Right lobe of liver (tissue), 6 donors: Measurements from ENCODE around the gene FKRP. TPM values are rescaled to one million over a fixed set of nuclear protein-coding genes. Genes with fewer than 3 reads are reported as not detected.
A peak's percentile ranks its signal among the peaks of the same experiment; 100 is the strongest.

Source experiments
- ATAC-seq, 4 donors: fragments of 200-7000 bp; cut with Tn5 transposase; one replicate each; pipeline ENCODE4 v1.9.1; 2020; ENCODE audit warnings: mild to moderate bottlenecking in 4 of 4, moderate library complexity in 4 of 4
- DNase-seq, 3 donors: peaks; one replicate each; pipeline ENCODE4 v3.0.0-alpha.2; 2020
- H3K27ac ChIP-seq, 3 donors: fragments of 200-600 bp; one replicate each; pipeline ENCODE4 v1.8.0; 2022
- H3K27me3 ChIP-seq, 2 donors: fragments of 200-600 bp; one replicate each; pipeline ENCODE4 v1.8.0; 2022
- H3K36me3 ChIP-seq, 4 donors: fragments of 200-600 bp; sonication (generic) in 1 of 4; one replicate each; pipeline versions ENCODE4 v1.5.1 to v1.8.0; 2017 to 2022; ENCODE audit warnings: control low read depth in 1 of 4
- H3K4me1 ChIP-seq, 4 donors: fragments of 200-600 bp; sonication (generic) in 1 of 4; one replicate each; pipeline versions ENCODE4 v1.5.1 to v1.8.0; 2017 to 2022; ENCODE audit warnings: control low read depth in 1 of 4
- H3K4me3 ChIP-seq, 3 donors: fragments of 200-600 bp; one replicate each; pipeline ENCODE4 v1.8.0; 2022
- H3K9me3 ChIP-seq, 4 donors: fragments of 200-600 bp; sonication (generic) in 1 of 4; one replicate each; pipeline versions ENCODE4 v1.5.1 to v1.8.0; 2017 to 2022; ENCODE audit warnings: control low read depth in 1 of 4
- CTCF ChIP-seq, 4 donors: fragments of 200-600 bp in 3 of 4; fragments of 450-650 bp in 1 of 4; IDR thresholded peaks; one replicate each; pipeline versions ENCODE4 v1.5.1 to v1.8.0; 2016 to 2022; ENCODE audit warnings: antibody characterized with exemption in 4 of 4, mild to moderate bottlenecking in 2 of 4
- POLR2A ChIP-seq: fragments of 450-650 bp; IDR thresholded peaks from one replicate; pipeline ENCODE4 v1.6.1; 2017; ENCODE audit warnings: antibody characterized with exemption, mild to moderate bottlenecking
- WGBS: methylation state at CpG from one replicate; pipeline ENCODE4 v1.1.6; 2018; ENCODE audit warnings: low coverage, low lambda C conversion rate; ENCODE audit not compliant: insufficient coverage; ENCODE audit errors: missing lambda C conversion rate; 5-methylcytosine and 5-hydroxymethylcytosine counted together
- intact Hi-C, 2 donors: fragments of 100-400 bp; cut with DNase I; formaldehyde crosslinking; loops; one replicate each; pipeline versions ENCODE4 v1.11.2 to v1.14.1; 2022
- total RNA-seq, 6 experiments: library from RNA; depleted of rRNA in 2 of 6; stranded (reverse); fragments of >200 nt in 2 of 6; fragmentation: NEBNext Ultra II Directional in 3 of 6; extraction: Animal tissue kit (Norgen Biotek cat#: 25700) in 3 of 6; gene quantifications; one replicate each; pipeline versions ENCODE4 v1.1.0 to v1.2.4, GENCODE V29; 2016 to 2023
- donor health status: DM: no; HTN: yes; CAD: no.
- donor health status: DM: no; HTN: no; CAD: no.
- donor health status: DM: no; HTN: no; CAD: no.
- donor health status: DM: no; HTN: yes; CAD: no.
- donor health status: DM: no; HTN: yes; CAD: no.

The FKRP gene
- total RNA-seq, 6 experiments from 2014 or later, result 5.8 to 9.5 (median 7.4) TPM

DNA sequence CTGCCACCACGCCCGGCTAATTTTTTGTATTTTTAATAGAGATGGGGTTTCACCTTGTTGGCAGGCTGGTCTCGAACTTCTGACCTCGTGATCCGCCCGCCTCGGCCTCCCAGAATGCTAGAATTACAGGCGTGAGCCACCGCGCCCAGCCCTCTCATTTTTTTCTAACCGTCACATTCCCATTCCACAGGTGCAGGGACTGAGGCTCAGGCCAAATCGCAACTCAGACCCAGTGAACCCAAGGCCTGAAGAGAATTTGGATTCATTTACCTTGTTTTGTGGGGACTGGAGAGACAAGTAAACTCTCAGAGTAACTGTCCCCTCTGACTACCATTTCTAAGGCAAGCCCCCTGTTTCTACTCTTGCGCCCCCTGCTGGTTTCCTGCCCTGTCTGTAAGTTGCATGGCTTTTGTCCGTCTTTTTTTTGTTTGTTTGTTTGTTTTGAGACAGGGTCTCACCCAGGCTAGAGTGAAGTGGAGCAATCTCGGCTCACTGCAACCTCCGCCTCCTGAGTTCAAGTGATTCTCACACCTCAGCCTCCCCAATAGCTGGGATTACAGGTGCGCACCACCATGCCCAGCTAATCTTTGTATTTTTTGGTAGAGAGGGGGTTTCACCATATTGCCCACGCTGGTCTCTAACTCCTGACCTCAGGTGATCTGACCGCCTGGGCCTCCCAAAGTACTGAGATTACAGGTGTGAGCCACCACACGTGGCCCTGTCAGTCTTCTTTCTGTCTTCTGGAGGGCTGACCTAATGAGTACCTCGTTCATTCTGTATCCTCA lies 2.7 kb downstream of the FKRP start:
- TF ChIP-seq POLR2A, result no peak
- TF ChIP-seq CTCF (IDR thresholded peaks at IDR 0.05), result peak; percentile 50 to 70 (median 65)
- Histone ChIP-seq H3K4me3 (no peak overlapping the region), H3K27ac (no peak overlapping the region), H3K27me3 (no peaks in the 10 kb centered on the region), H3K36me3 (no peaks in the 10 kb centered on the region), H3K4me1 (peaks cover 0 to 24% (median 0%) of the 10 kb centered on the region in 4 donors), H3K9me3 (no peaks in the 10 kb centered on the region)
- 72% methylated on average over 19 of the region's 21 CpGs for WGBS
- DNase-seq (no peak), ATAC-seq (no peak)
- intact Hi-C loops, result no loop called here

- TF ChIP-seq CTCF (IDR thresholded peaks at IDR 0.05) (peak; percentile 33 to 54 (median 50)), POLR2A (no peak)
- H3K27ac ChIP-seq, result no peak overlapping the region
- WGBS, result 26% methylated on average over 4 of the region's 4 CpGs
- no peaks in the 10 kb centered on the region for H3K27me3 ChIP-seq
- peak in 1 of 3 donors; percentile 66 for DNase-seq
- no peaks in the 10 kb centered on the region for H3K36me3 ChIP-seq
- H3K4me1 ChIP-seq, result no peaks in the 10 kb centered on the region
- H3K4me3 ChIP-seq, result no peak overlapping the region
- no peaks in the 10 kb centered on the region for H3K9me3 ChIP-seq
- ATAC-seq, result peak; percentile 23 to 46 (median 28)
- intact Hi-C loops, result loop anchor here (10.0 kb wide), 1 partner anchor 241 kb away; no protein-coding TSS in a partner anchor
Observed at GRCh38 chr19:46753420-46754155, 7.7 kb downstream of the FKRP start.

DNA sequence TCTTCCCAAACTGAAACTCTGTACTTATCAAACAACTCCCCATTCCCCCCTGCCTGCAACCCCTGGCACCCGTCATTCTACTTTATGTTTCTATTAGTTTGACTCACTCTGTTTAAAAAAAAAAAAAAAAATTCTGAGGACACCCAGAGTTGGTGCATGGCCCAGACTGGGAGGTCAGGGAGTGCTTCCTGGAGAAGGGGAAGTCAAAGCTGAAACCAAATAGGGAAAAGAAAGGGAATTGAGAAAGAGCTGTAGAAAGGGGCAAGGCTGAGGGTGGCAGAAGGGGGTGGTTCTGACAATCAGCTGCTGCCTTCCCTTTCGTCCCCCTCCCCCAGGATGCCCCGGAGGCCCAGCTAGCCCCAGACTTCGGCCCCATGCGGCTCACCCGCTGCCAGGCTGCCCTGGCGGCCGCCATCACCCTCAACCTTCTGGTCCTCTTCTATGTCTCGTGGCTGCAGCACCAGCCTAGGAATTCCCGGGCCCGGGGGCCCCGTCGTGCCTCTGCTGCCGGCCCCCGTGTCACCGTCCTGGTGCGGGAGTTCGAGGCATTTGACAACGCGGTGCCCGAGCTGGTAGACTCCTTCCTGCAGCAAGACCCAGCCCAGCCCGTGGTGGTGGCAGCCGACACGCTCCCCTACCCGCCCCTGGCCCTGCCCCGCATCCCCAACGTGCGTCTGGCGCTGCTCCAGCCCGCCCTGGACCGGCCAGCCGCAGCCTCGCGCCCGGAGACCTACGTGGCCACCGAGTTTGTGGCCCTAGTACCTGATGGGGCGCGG lies 9.4 kb downstream of the FKRP start:
- 55% methylated on average over 7 of the region's 39 CpGs for WGBS
- TF ChIP-seq POLR2A (no peak), CTCF (IDR thresholded peaks at IDR 0.05) (no peak)
- no peaks in the 10 kb centered on the region for H3K27me3 ChIP-seq
- H3K36me3 ChIP-seq, result no peaks in the 10 kb centered on the region
- no peak overlapping the region for H3K4me3 ChIP-seq
- DNase-seq, result peak in 1 of 3 donors; percentile 53
- ATAC-seq, result peak; percentile 17 to 48 (median 24)
- intact Hi-C loops, result loop anchor here (5.0 to 10.0 kb wide), 2 partner anchors 87 to 240 kb away; no protein-coding TSS in a partner anchor
- H3K27ac ChIP-seq, result peak overlapping the region; percentile 26 to 46 (median 43)
- H3K9me3 ChIP-seq, result no peaks in the 10 kb centered on the region
- H3K4me1 ChIP-seq, result peaks cover 0 to 6% (median 0%) of the 10 kb centered on the region in 4 donors

DNA sequence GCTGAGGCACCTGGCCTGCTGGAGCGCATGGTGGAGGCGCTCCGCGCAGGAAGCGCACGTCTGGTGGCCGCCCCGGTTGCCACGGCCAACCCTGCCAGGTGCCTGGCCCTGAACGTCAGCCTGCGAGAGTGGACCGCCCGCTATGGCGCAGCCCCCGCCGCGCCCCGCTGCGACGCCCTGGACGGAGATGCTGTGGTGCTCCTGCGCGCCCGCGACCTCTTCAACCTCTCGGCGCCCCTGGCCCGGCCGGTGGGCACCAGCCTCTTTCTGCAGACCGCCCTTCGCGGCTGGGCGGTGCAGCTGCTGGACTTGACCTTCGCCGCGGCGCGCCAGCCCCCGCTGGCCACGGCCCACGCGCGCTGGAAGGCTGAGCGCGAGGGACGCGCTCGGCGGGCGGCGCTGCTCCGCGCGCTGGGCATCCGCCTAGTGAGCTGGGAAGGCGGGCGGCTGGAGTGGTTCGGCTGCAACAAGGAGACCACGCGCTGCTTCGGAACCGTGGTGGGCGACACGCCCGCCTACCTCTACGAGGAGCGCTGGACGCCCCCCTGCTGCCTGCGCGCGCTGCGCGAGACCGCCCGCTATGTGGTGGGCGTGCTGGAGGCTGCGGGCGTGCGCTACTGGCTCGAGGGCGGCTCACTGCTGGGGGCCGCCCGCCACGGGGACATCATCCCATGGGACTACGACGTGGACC lies 10.1 kb downstream of the FKRP start:
- no peaks in the 10 kb centered on the region for H3K36me3 ChIP-seq
- no peaks in the 10 kb centered on the region for H3K27me3 ChIP-seq
- WGBS, result no CpG with 5 or more reads among the region's 86 CpGs
- H3K4me3 ChIP-seq, result no peak overlapping the region
- H3K9me3 ChIP-seq, result no peaks in the 10 kb centered on the region
- TF ChIP-seq CTCF (IDR thresholded peaks at IDR 0.05), result no peak
- no peak for TF ChIP-seq POLR2A
- peak overlapping the region in 1 of 3 donors; percentile 43 for H3K27ac ChIP-seq
- DNase-seq (no peak), ATAC-seq (no peak)
- H3K4me1 ChIP-seq, result peaks cover 0 to 6% (median 0%) of the 10 kb centered on the region in 4 donors
- intact Hi-C loops, result loop anchor here (5.0 to 10.0 kb wide), 2 partner anchors 86 to 239 kb away; no protein-coding TSS in a partner anchor
